DND-41 (cell line): ENCODE data around the gene EIF5.

Experiments used
- EZH2 ChIP-seq: IDR thresholded peaks from 3 replicates; pipeline ENCODE4 v1.6.1; 2012; ENCODE audit warnings: borderline replicate concordance, low read depth, mild to moderate bottlenecking, moderate library complexity, low read length, inconsistent platforms; ENCODE audit not compliant: severe bottlenecking
- TF ChIP-seq, protein P1 (sequence below): IDR thresholded peaks from 2 replicates; pipeline ENCODE4 v1.5.1; 2012; ENCODE audit warnings: borderline replicate concordance, low read length, moderate library complexity, mild to moderate bottlenecking; ENCODE audit not compliant: poor library complexity, severe bottlenecking; ENCODE audit errors: extremely low read depth

DNA sequence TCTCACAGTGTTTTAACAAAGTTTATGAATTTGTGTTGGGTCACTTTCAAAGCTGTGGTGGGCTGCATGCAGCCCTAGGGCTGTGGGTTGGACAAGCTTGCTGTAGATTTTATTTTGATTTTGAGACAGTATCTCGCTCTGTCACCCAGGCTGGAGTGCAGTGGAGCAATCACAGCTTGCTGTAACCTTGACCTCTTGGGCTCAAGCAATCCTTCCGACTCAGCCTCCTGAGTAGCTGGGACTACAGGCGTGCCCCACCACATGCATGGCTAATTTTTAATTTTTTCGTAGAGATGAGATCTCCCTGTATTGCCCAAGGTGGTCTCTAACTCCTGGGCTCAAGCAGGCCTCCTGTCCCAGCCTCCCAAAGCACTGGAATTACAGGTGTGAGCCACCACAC lies 56.6 kb downstream of the EIF5 start:
- TF ChIP-seq, protein P1, sequence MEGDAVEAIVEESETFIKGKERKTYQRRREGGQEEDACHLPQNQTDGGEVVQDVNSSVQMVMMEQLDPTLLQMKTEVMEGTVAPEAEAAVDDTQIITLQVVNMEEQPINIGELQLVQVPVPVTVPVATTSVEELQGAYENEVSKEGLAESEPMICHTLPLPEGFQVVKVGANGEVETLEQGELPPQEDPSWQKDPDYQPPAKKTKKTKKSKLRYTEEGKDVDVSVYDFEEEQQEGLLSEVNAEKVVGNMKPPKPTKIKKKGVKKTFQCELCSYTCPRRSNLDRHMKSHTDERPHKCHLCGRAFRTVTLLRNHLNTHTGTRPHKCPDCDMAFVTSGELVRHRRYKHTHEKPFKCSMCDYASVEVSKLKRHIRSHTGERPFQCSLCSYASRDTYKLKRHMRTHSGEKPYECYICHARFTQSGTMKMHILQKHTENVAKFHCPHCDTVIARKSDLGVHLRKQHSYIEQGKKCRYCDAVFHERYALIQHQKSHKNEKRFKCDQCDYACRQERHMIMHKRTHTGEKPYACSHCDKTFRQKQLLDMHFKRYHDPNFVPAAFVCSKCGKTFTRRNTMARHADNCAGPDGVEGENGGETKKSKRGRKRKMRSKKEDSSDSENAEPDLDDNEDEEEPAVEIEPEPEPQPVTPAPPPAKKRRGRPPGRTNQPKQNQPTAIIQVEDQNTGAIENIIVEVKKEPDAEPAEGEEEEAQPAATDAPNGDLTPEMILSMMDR, result no peak
- no peak for TF ChIP-seq EZH2
